GM13976 (cell line): Measurements from ENCODE around the gene MCMBP.
"Not testable (repeated sequence)": the region's sequence is repeated elsewhere in the genome, so short reads cannot be mapped to it uniquely, and the experiment has no call there.

Source experiments
- DNase-seq: peaks from one replicate; pipeline ENCODE4 v3.0.0; 2012; ENCODE audit warnings: low spot score
- in situ Hi-C: fragments of 300-500 bp; cut with MboI; formaldehyde crosslinking; loops from one replicate; pipeline ENCODE4 v1.12.0; 2022; ENCODE audit warnings: low sequenced_read_pairs, mixed read lengths, inconsistent platforms; ENCODE audit not compliant: unreplicated experiment
- TF ChIP-seq, protein P1 (sequence below): IDR thresholded peaks from 2 replicates; pipeline ENCODE4 v1.5.1; 2012; ENCODE audit warnings: borderline replicate concordance, mild to moderate bottlenecking; ENCODE audit not compliant: insufficient read depth; ENCODE audit errors: extremely low read depth, missing control alignments, control extremely low read depth

MCMBP gene, protein sequence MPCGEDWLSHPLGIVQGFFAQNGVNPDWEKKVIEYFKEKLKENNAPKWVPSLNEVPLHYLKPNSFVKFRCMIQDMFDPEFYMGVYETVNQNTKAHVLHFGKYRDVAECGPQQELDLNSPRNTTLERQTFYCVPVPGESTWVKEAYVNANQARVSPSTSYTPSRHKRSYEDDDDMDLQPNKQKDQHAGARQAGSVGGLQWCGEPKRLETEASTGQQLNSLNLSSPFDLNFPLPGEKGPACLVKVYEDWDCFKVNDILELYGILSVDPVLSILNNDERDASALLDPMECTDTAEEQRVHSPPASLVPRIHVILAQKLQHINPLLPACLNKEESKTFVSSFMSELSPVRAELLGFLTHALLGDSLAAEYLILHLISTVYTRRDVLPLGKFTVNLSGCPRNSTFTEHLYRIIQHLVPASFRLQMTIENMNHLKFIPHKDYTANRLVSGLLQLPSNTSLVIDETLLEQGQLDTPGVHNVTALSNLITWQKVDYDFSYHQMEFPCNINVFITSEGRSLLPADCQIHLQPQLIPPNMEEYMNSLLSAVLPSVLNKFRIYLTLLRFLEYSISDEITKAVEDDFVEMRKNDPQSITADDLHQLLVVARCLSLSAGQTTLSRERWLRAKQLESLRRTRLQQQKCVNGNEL

DNA sequence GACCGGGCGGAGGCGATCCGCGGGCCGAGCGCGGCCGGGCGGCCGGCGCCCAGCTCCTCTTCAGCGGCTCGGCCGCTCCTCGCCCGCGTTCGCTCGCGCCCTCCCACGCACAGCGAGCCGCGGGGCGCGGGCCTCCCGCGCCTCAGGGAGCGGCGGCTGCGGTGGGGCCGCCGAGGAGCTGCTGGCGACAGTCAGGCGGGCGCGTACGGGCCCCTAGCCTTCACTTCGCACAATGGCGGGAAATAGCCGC is at the start of gene MCMBP:
MCMBP (minus strand) TSS at position 234 of the 250 bp plus-strand sequence. CDS start 259 bp downstream, outside the sequence.
- TF ChIP-seq, protein P1, sequence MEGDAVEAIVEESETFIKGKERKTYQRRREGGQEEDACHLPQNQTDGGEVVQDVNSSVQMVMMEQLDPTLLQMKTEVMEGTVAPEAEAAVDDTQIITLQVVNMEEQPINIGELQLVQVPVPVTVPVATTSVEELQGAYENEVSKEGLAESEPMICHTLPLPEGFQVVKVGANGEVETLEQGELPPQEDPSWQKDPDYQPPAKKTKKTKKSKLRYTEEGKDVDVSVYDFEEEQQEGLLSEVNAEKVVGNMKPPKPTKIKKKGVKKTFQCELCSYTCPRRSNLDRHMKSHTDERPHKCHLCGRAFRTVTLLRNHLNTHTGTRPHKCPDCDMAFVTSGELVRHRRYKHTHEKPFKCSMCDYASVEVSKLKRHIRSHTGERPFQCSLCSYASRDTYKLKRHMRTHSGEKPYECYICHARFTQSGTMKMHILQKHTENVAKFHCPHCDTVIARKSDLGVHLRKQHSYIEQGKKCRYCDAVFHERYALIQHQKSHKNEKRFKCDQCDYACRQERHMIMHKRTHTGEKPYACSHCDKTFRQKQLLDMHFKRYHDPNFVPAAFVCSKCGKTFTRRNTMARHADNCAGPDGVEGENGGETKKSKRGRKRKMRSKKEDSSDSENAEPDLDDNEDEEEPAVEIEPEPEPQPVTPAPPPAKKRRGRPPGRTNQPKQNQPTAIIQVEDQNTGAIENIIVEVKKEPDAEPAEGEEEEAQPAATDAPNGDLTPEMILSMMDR = no peak
- in situ Hi-C loops = no loop called here
- DNase-seq = no peak

DNA sequence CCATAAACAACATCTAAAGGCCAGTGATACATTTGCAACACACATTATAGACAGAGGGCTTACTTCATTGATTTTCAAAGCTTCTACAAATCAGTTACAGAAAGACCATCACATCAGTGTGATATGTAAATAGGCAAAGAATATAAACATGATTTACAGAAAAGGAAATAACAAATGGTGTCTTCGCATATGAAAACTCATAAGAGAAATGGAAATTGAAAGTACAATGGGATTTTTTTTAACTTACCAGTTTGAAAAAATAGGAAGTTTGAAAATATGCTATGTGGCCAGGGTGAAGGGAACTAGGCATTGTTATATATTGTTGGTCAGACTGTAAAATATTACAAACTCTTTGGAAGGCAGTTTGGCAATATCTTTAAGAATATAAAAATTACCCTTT is 47.2 kb upstream of the MCMBP start:
- in situ Hi-C loops = no loop called here
- TF ChIP-seq, protein P1 = no peak
- peak; percentile 27 for DNase-seq

DNA sequence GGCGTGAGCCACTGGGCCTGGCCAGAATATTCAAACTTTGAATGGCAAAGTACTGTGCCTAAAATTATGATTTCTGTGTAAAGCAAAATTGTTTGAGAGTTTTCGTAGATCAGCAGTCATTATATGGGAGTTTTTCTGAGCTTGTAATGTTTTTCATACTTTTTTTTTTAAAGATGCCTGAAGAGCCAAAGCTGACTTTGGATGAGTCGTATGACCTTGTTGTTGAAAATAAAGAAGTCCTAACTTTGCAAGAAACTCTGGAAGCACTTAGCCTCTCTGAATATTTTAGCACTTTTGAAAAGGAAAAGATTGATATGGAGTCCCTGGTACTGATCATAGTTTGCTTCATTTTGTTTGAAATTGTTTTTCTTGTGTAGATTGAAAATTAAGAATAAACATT is 46.6 kb upstream of the MCMBP start:
- TF ChIP-seq, protein P1 = no peak
- in situ Hi-C loops = no loop called here
- no peak for DNase-seq

DNA sequence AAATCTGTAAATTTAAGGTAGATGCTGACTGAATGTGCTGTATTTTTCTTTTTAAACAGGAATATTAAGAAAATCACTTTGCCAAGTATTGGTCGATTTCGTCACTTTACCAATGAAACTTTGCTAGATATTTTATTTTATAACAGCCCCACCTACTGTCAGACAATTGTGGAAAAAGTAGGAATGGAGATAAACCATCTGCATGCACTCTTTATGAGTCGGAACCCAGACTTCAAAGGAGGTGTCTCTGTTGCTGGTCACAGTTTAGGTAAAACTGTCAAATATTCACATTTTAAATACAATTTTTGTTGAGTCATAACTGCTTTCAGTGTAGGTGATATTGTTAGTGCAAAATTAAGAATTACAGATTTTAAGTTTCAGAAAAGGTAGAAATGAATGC is 45.1 kb upstream of the MCMBP start:
- TF ChIP-seq, protein P1 = no peak
- in situ Hi-C loops = no loop called here

DNA sequence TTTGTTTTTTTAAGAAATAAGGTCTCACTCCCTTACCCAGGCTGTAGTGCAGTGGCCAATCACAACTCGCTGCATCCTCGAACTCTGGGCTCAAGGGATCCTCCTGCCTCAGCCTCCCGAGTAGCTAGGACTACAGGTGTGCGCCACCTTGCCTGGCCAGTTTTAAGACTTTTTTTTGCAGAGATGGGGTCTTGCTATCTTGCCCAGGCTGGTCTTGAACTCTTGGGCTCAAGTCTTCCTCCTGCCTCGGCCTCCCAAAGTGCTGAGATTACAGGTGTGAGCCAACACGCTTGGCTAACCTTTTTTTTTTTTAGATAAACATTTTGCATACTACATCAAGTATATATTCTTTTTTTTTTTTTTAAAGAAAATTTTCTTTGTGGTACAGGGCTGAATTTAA is 38.0 kb upstream of the MCMBP start:
- TF ChIP-seq, protein P1 = no peak
- in situ Hi-C loops = no loop called here
- no peak for DNase-seq

More for the DNA sequence above, 45.1 kb upstream of the MCMBP start:
- DNase-seq = no peak

DNA sequence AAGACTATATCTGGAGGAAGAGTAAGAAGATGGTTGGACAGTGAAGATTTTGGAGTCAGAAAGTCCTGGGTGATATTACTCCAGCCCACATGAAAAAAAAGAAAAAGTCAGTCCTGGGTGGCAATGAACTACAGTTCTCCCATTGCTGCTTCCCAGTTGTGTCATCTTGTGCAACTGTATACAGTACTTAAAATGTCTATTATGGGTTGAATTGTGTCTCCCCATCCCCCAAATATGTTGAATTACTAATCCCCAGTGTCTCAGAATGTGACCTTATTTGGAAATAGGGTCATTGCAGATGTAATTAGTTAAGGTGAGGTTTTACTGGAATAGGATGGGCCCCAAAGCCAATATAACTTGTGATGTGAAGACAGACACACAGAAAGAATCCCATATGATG is 35.5 kb upstream of the MCMBP start:
- TF ChIP-seq, protein P1 = no peak
- in situ Hi-C loops = no loop called here
- no peak for DNase-seq

DNA sequence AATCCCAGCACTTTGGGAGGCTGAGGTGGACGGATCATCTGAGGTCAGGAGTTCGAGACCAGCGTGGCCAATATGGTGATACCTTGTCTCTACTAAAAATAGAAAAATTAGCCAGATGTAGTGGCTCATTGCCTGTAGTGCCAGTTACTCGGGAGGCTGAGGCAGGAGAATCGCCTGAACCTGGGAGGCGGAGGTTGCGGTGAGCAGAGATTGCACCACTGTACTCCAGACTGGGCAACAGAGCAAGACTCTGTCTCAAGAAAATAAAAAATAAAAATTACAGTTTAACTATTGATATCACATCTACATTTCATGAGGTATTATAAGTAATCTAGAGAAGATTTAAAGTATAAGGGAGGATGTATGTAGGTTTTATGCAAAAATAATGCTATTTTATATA is 35.1 kb upstream of the MCMBP start:
- in situ Hi-C loops, DNase-seq: not testable (repeated sequence)
